ENCODE results near the gene ZFYVE28.
"Not testable (repeated sequence)": the region's sequence is repeated elsewhere in the genome, so short reads cannot be mapped to it uniquely, and the experiment has no call there.

ZFYVE28 gene

GRCh38 chr4:2383220-2383631 lies 35.2 kb downstream of the ZFYVE28 start:
- not testable (repeated sequence) for H3K4me1 Mint-ChIP-seq (ENCODE audit: low read depth); H3K27me3 Mint-ChIP-seq; H3K27ac Mint-ChIP-seq; H3K9me3 Mint-ChIP-seq (ENCODE audit: low read depth); H3K4me3 Mint-ChIP-seq; H3K36me3 Mint-ChIP-seq

DNA sequence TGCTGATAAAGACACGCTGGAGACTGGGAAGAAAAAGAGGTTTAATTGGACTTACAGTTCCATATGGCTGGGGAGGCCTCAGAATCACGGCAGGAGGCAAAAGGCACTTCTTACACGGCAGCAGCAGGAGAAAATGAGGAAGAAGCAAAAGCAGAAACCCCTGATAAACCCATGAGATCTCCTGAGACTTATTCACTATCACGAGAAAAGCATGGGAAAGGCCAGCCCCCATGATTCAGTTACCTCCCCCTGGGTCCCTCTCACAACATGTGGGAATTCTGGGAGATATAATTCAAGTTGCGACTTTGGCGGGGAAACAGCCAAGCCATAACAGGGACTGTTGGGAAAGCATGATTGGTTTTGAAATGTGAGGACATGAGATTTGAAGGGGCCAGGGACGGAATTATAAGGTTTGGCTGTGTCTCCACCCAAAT lies 35.7 kb downstream of the ZFYVE28 start:
- not testable (repeated sequence) for H3K4me3 Mint-ChIP-seq, H3K36me3 Mint-ChIP-seq

GRCh38 chr4:2380589-2380988 lies 37.9 kb downstream of the ZFYVE28 start:
- not testable (repeated sequence) for H3K4me1 Mint-ChIP-seq (ENCODE audit: low read depth); H3K36me3 Mint-ChIP-seq; H3K27ac Mint-ChIP-seq

More for the DNA sequence above, 35.7 kb downstream of the ZFYVE28 start:
- H3K4me1 Mint-ChIP-seq (ENCODE audit: low read depth); H3K27ac Mint-ChIP-seq; H3K27me3 Mint-ChIP-seq; H3K9me3 Mint-ChIP-seq (ENCODE audit: low read depth): not testable (repeated sequence)

GRCh38 chr4:2378898-2379297 lies 39.5 kb downstream of the ZFYVE28 start:
- Mint-ChIP-seq H3K36me3 (peaks cover 5% of the 10 kb centered on the region), H3K4me1 (ENCODE audit: low read depth) (peaks cover 3% of the 10 kb centered on the region), H3K27me3 (no peaks in the 10 kb centered on the region), H3K9me3 (ENCODE audit: low read depth) (no peaks in the 10 kb centered on the region), H3K27ac (no peak overlapping the region), H3K4me3 (no peak overlapping the region)

More at GRCh38 chr4:2380589-2380988, 37.9 kb downstream of the ZFYVE28 start:
- H3K9me3 Mint-ChIP-seq (ENCODE audit: low read depth); H3K27me3 Mint-ChIP-seq; H3K4me3 Mint-ChIP-seq: not testable (repeated sequence)

- Mint-ChIP-seq H3K4me3 (no peak overlapping the region), H3K27me3 (no peaks in the 10 kb centered on the region), H3K27ac (no peak overlapping the region), H3K36me3 (peaks cover 6% of the 10 kb centered on the region), H3K4me1 (ENCODE audit: low read depth) (peaks cover 3% of the 10 kb centered on the region), H3K9me3 (ENCODE audit: low read depth) (no peaks in the 10 kb centered on the region)
Measured at GRCh38 chr4:2378401-2378800, 40.0 kb downstream of the ZFYVE28 start.

- H3K27ac Mint-ChIP-seq, result no peak overlapping the region
Measured at GRCh38 chr4:2377241-2377640, 41.2 kb downstream of the ZFYVE28 start.

DNA sequence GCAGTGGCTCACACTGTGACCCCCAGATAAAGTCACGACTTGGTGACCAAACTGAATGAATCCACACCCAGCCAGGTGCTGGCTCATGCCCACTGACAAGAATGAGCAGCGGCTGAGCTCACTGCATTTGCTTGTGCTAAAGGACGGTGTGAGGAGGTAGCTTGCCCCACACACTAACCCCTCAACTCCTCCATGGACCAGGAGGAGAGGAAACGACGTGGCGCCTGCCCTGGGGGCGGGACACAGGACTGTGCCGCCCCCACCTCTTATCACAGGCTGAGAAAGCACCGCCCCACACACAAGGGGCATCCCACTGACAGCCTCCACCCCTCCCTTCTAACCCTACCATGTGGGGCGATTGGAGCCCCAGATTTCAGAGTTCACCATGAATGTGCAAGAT lies 43.0 kb downstream of the ZFYVE28 start:
- no peak overlapping the region for H3K27ac Mint-ChIP-seq

More at GRCh38 chr4:2377241-2377640, 41.2 kb downstream of the ZFYVE28 start:
- Mint-ChIP-seq H3K9me3 (ENCODE audit: low read depth) (no peaks in the 10 kb centered on the region), H3K4me1 (ENCODE audit: low read depth) (no peaks in the 10 kb centered on the region), H3K36me3 (peaks cover 6% of the 10 kb centered on the region), H3K27me3 (no peaks in the 10 kb centered on the region), H3K4me3 (no peak overlapping the region)

DNA sequence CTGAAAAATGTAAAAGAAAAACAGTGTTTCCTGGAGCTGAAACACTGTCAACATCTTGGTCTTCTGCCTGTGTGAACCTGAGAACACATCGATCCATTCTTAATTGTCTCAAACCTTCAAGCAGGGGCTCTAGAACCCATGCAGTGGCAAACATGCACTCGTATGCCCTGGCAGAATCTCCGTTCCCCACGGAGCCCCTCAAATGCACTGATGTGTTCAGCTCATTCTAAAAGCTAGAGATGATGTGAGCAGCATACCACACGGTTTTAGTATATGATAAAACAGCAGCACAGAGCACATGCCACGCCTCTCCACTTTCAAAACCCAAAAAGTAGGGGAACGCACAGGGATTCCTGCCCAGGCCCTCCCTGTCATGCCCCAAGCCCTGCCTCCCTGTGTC lies 44.9 kb downstream of the ZFYVE28 start:
- Mint-ChIP-seq H3K36me3 (peaks cover 2% of the 10 kb centered on the region), H3K4me3 (no peak overlapping the region), H3K27ac (no peak overlapping the region), H3K4me1 (ENCODE audit: low read depth) (no peaks in the 10 kb centered on the region), H3K27me3 (no peaks in the 10 kb centered on the region), H3K9me3 (ENCODE audit: low read depth) (peaks cover 4% of the 10 kb centered on the region)

More for the DNA sequence above, 43.0 kb downstream of the ZFYVE28 start:
- H3K36me3 Mint-ChIP-seq, result peaks cover 2% of the 10 kb centered on the region
- H3K4me3 Mint-ChIP-seq, result no peak overlapping the region
- no peaks in the 10 kb centered on the region for H3K9me3 Mint-ChIP-seq (ENCODE audit: low read depth)
- no peaks in the 10 kb centered on the region for H3K4me1 Mint-ChIP-seq (ENCODE audit: low read depth)
- no peaks in the 10 kb centered on the region for H3K27me3 Mint-ChIP-seq

- Mint-ChIP-seq H3K9me3 (ENCODE audit: low read depth) (peaks cover 4% of the 10 kb centered on the region), H3K36me3 (peaks cover 2% of the 10 kb centered on the region), H3K27ac (no peak overlapping the region), H3K4me3 (no peak overlapping the region), H3K27me3 (no peaks in the 10 kb centered on the region), H3K4me1 (ENCODE audit: low read depth) (no peaks in the 10 kb centered on the region)
Measured at GRCh38 chr4:2372488-2373030, 45.9 kb downstream of the ZFYVE28 start.

GRCh38 chr4:2371765-2372487 lies 46.5 kb downstream of the ZFYVE28 start:
- Mint-ChIP-seq H3K4me3 (no peak overlapping the region), H3K9me3 (ENCODE audit: low read depth) (peaks cover 4% of the 10 kb centered on the region), H3K36me3 (peaks cover 2% of the 10 kb centered on the region), H3K27ac (no peak overlapping the region), H3K27me3 (no peaks in the 10 kb centered on the region), H3K4me1 (ENCODE audit: low read depth) (no peaks in the 10 kb centered on the region)

DNA sequence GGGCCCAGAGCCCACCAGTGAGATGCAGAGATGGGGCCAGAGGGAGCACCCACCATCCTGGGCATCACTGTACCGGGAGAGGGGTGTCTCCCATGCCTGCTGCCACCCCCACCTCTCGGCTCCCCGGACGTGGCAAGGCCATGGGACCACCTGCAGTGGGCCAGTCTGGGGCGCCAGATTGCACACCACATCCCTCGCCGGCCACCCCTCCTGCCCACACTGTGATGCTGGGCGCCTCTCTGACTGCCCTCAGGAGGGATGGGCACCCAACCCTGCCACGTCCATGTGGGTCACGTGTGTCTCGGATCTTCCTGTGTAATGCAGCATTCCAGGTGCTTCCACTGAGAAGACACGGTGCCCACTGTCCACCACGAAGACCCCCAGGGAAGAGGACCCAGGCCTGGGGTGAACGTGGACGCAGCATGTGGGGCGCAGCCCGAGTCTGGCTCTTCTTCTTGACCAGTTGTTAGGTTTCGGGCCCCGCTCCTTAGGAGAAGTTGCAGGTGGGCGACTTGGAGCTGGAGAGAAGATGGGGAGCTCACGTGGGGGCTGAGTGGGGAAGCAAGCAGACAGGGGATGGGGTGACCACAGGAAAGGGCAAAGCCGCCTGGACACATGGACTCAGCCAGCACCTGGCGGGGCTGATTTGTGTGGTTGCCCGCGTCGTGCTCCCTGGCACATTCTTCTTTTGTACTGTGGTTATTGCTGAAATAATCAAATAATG lies 47.7 kb downstream of the ZFYVE28 start:
- Mint-ChIP-seq H3K9me3 (ENCODE audit: low read depth) (peaks cover 4% of the 10 kb centered on the region), H3K36me3 (peaks cover 2% of the 10 kb centered on the region), H3K4me3 (no peak overlapping the region), H3K27ac (no peak overlapping the region), H3K27me3 (no peaks in the 10 kb centered on the region), H3K4me1 (ENCODE audit: low read depth) (no peaks in the 10 kb centered on the region)

GRCh38 chr4:2368746-2369437 lies 49.6 kb downstream of the ZFYVE28 start:
- no peak overlapping the region for H3K27ac Mint-ChIP-seq
- H3K4me1 Mint-ChIP-seq (ENCODE audit: low read depth), result peaks cover 2% of the 10 kb centered on the region

DNA sequence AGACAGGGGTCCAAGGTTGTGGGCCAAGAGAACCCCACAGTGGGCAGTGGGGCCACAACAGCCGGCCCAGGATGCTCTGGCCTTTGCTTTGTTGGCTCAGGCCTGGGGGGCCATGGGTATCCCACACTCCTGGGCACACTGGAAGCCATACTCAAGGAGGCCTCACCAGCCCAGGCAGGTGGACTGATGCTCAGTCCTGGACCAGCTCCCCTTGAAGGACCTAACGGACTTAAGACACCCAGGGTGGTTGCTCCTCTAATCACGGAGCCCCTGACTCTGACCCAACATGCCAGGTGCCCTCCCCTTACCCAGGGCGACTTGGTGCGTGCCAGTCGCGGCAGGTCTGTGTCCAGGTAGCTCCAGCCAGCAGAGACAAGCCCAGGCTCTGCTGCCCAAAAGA lies 50.8 kb downstream of the ZFYVE28 start:
- H3K4me1 Mint-ChIP-seq (ENCODE audit: low read depth), result peaks cover 6% of the 10 kb centered on the region
- H3K36me3 Mint-ChIP-seq, result no peaks in the 10 kb centered on the region
- no peaks in the 10 kb centered on the region for H3K27me3 Mint-ChIP-seq
- no peak overlapping the region for H3K4me3 Mint-ChIP-seq
- no peak overlapping the region for H3K27ac Mint-ChIP-seq
- peaks cover 4% of the 10 kb centered on the region for H3K9me3 Mint-ChIP-seq (ENCODE audit: low read depth)

More at GRCh38 chr4:2368746-2369437, 49.6 kb downstream of the ZFYVE28 start:
- H3K9me3 Mint-ChIP-seq (ENCODE audit: low read depth), result peaks cover 4% of the 10 kb centered on the region
- no peak overlapping the region for H3K4me3 Mint-ChIP-seq
- peaks cover 2% of the 10 kb centered on the region for H3K36me3 Mint-ChIP-seq
- H3K27me3 Mint-ChIP-seq, result no peaks in the 10 kb centered on the region

DNA sequence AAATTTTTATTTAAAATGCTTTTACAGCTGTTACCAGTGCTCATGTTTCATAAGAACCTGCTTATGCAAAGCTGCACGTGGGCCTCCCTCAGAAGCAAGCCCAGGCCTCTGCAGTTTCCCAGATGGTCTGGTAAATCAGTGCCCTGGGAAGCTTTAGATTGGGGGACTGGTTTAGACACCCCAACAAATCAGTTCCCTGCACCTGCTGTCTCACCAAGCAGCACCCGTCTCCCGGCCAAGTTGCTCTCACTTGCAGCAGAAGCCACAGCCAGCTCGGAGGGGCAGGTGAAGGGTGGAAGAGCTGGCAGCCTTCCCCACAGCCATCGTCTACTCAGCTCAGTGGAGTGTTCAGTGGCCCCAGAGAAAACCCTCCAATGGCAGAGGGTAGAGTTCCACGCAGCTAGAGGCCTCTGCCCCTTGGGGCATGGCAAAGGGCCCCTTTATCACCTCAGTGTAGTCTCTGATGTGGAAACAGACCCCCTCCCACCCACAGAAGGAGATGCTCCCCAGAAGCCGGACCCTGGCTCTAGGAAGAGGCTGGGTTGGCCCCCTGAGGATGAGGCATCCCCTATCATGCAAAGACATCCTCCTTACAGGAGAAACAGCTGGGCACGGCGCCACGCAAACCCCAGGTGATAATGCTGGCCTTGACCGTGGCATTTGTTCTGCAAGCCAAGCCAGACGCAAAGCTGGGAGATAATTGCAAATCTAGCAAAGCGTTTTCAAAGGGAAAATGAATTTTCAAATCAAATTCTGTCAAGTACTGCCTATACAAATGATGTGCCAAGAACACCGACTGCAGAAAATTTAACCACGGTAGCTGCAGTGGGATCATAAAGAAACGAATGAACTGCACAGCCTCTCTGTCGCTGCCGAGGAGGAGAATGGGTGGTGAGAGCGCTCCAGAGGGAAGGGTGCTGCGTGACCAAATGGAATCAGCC lies 51.9 kb downstream of the ZFYVE28 start:
- H3K4me3 Mint-ChIP-seq, result no peak overlapping the region
- no peaks in the 10 kb centered on the region for H3K27me3 Mint-ChIP-seq
- no peaks in the 10 kb centered on the region for H3K36me3 Mint-ChIP-seq
- peaks cover 7% of the 10 kb centered on the region for H3K4me1 Mint-ChIP-seq (ENCODE audit: low read depth)
- H3K27ac Mint-ChIP-seq, result no peak overlapping the region
- peaks cover 4% of the 10 kb centered on the region for H3K9me3 Mint-ChIP-seq (ENCODE audit: low read depth)
